Caco-2 (cell line): ENCODE data around the gene RHPN2. TPM values are rescaled to one million over a fixed set of nuclear protein-coding genes. Genes with fewer than 3 reads are reported as not detected.
"Not testable (repeated sequence)": the region's sequence is repeated elsewhere in the genome, so short reads cannot be mapped to it uniquely, and the experiment has no call there.

Source experiments
- BruUV-seq: library from RNA; stranded (reverse); fragments of 400-500 nt; replicated peaks from 2 replicates; lab custom pipeline; 2021; lab: Mats Ljungman, UMichigan
- CTCF ChIA-PET: fragments of 300-600 bp; sonication (Branson Sonifier 250); formaldehyde crosslinking; loops from one replicate; lab custom pipeline; 2022; ENCODE audit warnings: antibody characterized with exemption; lab: Charles Lee
- POLR2A ChIA-PET: fragments of 300-600 bp; sonication (Branson Sonifier 250); formaldehyde crosslinking; loops from one replicate; lab custom pipeline; 2022; ENCODE audit warnings: antibody characterized with exemption; lab: Charles Lee
- DNase-seq, 2 experiments: peaks; one replicate each; pipeline versions ENCODE4 v3.0.0 to v3.0.0-alpha.2; 2020 to 2022
- H3K27me3 ChIP-seq: replicated peaks from 2 replicates; pipeline ENCODE4 v1.6.0; 2011; ENCODE audit warnings: low read length; ENCODE audit not compliant: control insufficient read depth, insufficient read depth
- H3K36me3 ChIP-seq: 2 replicates; pipeline ENCODE4 v1.5.1; 2011; ENCODE audit warnings: low read length; ENCODE audit not compliant: control insufficient read depth, insufficient read depth
- H3K4me1 ChIP-seq: fragments of 250-450 bp; sonication (Bioruptor Pico); 2 replicates; pipeline ENCODE4 v1.5.1; 2020; ENCODE audit warnings: mild to moderate bottlenecking
- H3K4me3 ChIP-seq: 2 replicates; pipeline ENCODE4 v1.5.1; 2011; ENCODE audit warnings: low read depth, mild to moderate bottlenecking, control low read depth, low read length
- H3K9me3 ChIP-seq: fragments of 250-450 bp; sonication (Bioruptor Pico); 2 replicates; pipeline ENCODE4 v1.5.1; 2020; ENCODE audit warnings: mild to moderate bottlenecking, moderate library complexity
- H3K27ac Mint-ChIP-seq: one replicate; pipeline ENCODE4 v1.8.0; 2022; ENCODE audit warnings: mixed read lengths; ENCODE audit not compliant: unreplicated experiment
- H3K27me3 Mint-ChIP-seq: one replicate; pipeline ENCODE4 v1.8.0; 2022; ENCODE audit warnings: mixed read lengths; ENCODE audit not compliant: insufficient read depth, unreplicated experiment
- H3K36me3 Mint-ChIP-seq: one replicate; pipeline ENCODE4 v1.8.0; 2022; ENCODE audit warnings: mild to moderate bottlenecking, mixed read lengths; ENCODE audit not compliant: insufficient read depth, unreplicated experiment
- H3K4me1 Mint-ChIP-seq: one replicate; pipeline ENCODE4 v1.8.0; 2022; ENCODE audit warnings: low read depth, mixed read lengths; ENCODE audit not compliant: unreplicated experiment
- H3K4me3 Mint-ChIP-seq: one replicate; pipeline ENCODE4 v1.8.0; 2022; ENCODE audit warnings: mild to moderate bottlenecking, moderate library complexity, mixed read lengths; ENCODE audit not compliant: unreplicated experiment
- H3K9me3 Mint-ChIP-seq: one replicate; pipeline ENCODE4 v1.8.0; 2022; ENCODE audit warnings: mixed read lengths; ENCODE audit not compliant: unreplicated experiment
- CTCF ChIP-seq, 2 experiments: fragments of 200-600 bp in 1 of 2; IDR thresholded peaks; 1 replicate in 1 of 2; 2 replicates in 1 of 2; pipeline versions ENCODE4 v1.5.1 to v1.8.0; 2011 to 2022; ENCODE audit warnings: antibody characterized with exemption in 1 of 2, control low read depth in 1 of 2, inconsistent platforms in 1 of 2, low read depth in 1 of 2, low read length in 1 of 2, mild to moderate bottlenecking in 1 of 2, moderate library complexity in 1 of 2; ENCODE audit not compliant: insufficient read depth in 1 of 2, severe bottlenecking in 1 of 2, unreplicated experiment in 1 of 2
- intact Hi-C: fragments of 100-400 bp; cut with micrococcal nuclease; formaldehyde crosslinking; loops from one replicate; pipeline ENCODE4 v1.10.0; 2022; ENCODE audit not compliant: unreplicated experiment
- total RNA-seq: library from RNA; stranded (reverse); gene quantifications from 2 replicates; pipeline ENCODE4 v1.2.3, GENCODE V29; 2022

RHPN2 gene
- total RNA-seq, 1 experiment from 2014 or later = 69.5 TPM

GRCh38 chr19:32945260-32945659 lies 119.4 kb downstream of the RHPN2 start:
- Mint-ChIP-seq H3K27me3 (no peaks in the 10 kb centered on the region), H3K27ac (no peak overlapping the region), H3K36me3 (peaks cover 28% of the 10 kb centered on the region), H3K4me3 (no peak overlapping the region), H3K4me1 (no peaks in the 10 kb centered on the region), H3K9me3 (no peaks in the 10 kb centered on the region)
- ChIA-PET POLR2A (no interaction called here), CTCF (interaction anchor here (0.7 kb wide), 1 partner anchor 17 kb away, joined by 3 read pairs; no protein-coding TSS in a partner anchor)
- DNase-seq = no peak
- TF ChIP-seq CTCF (IDR thresholded peaks at IDR 0.05; ENCODE audit: insufficient read depth in 1 of 2, low read depth in 1 of 2, low read length in 1 of 2, severe bottlenecking in 1 of 2, unreplicated experiment in 1 of 2) = no peak
- Histone ChIP-seq H3K4me3 (no peak overlapping the region), H3K27me3 (no peaks in the 10 kb centered on the region), H3K9me3 (no peaks in the 10 kb centered on the region), H3K4me1 (no peaks in the 10 kb centered on the region), H3K36me3 (no peaks in the 10 kb centered on the region)
- intact Hi-C loops = no loop called here
- BruUV-seq = no TSS peak

DNA sequence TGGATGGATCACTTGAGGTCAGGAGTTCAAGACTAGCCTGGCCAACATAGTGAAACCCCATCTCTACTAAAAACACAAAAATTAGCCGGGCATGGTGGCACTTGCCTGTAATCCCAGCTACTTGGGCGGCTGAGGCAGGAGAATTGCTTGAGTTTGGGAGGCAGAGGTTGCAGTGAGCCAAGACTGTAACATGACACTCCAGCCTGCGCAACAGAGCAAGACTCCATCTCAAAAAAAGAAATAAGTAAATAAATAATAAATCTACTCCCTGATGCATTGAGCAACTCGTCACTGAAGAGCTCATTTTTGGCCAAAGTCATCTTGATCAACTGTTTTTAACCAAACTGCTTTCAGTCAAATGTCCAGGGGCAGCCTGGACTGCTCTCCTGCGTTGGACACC lies 123.4 kb downstream of the RHPN2 start:
- POLR2A ChIA-PET, H3K36me3 Mint-ChIP-seq, BruUV-seq, H3K36me3 ChIP-seq, H3K4me1 ChIP-seq, H3K9me3 ChIP-seq, H3K4me3 Mint-ChIP-seq, H3K4me3 ChIP-seq, H3K9me3 Mint-ChIP-seq, H3K27me3 ChIP-seq, H3K27me3 Mint-ChIP-seq, H3K4me1 Mint-ChIP-seq, DNase-seq, CTCF ChIA-PET, intact Hi-C loops: not testable (repeated sequence)
- peak overlapping the region; percentile 60 for H3K27ac Mint-ChIP-seq

DNA sequence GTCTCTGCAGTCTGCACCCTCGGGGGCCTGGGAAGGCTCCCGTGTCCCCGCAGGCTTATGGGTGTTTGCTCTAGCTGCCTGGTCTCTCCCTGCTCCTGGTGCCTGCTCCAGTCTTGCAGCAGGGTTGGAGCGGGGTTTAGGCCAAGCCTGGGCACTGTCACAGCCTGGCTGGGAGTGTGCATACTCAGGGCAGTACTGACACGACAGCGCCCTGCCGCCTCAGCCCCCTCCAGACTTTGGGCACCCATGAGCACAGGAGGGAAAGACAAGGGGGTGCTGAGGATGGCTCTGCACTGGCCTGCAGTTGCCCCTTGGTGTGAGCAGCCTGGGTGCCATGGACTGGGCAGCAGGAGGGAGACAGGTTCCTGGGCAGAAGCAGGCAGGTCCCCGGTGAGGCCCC lies 128.6 kb downstream of the RHPN2 start:
- H3K4me3 Mint-ChIP-seq = no peak overlapping the region
- H3K36me3 ChIP-seq = no peaks in the 10 kb centered on the region
- H3K27me3 Mint-ChIP-seq = no peaks in the 10 kb centered on the region
- no peaks in the 10 kb centered on the region for H3K36me3 Mint-ChIP-seq
- H3K27me3 ChIP-seq = no peaks in the 10 kb centered on the region
- H3K4me1 ChIP-seq = no peaks in the 10 kb centered on the region
- no peak overlapping the region for H3K4me3 ChIP-seq
- H3K27ac Mint-ChIP-seq = no peak overlapping the region
- BruUV-seq = no TSS peak
- TF ChIP-seq CTCF (IDR thresholded peaks at IDR 0.05; ENCODE audit: insufficient read depth in 1 of 2, low read depth in 1 of 2, low read length in 1 of 2, severe bottlenecking in 1 of 2, unreplicated experiment in 1 of 2) = no peak
- ChIA-PET POLR2A (no interaction called here), CTCF (no interaction called here)
- intact Hi-C loops = no loop called here
- H3K9me3 Mint-ChIP-seq = no peaks in the 10 kb centered on the region
- H3K4me1 Mint-ChIP-seq = no peaks in the 10 kb centered on the region
- no peak for DNase-seq
- H3K9me3 ChIP-seq = no peaks in the 10 kb centered on the region

GRCh38 chr19:32935629-32936028 lies 129.1 kb downstream of the RHPN2 start:
- Histone ChIP-seq H3K36me3 (no peaks in the 10 kb centered on the region), H3K9me3 (no peaks in the 10 kb centered on the region), H3K4me1 (no peaks in the 10 kb centered on the region), H3K4me3 (no peak overlapping the region), H3K27me3 (no peaks in the 10 kb centered on the region)
- intact Hi-C loops = no loop called here
- Mint-ChIP-seq H3K27ac (no peak overlapping the region), H3K27me3 (no peaks in the 10 kb centered on the region), H3K36me3 (no peaks in the 10 kb centered on the region), H3K4me3 (no peak overlapping the region), H3K9me3 (no peaks in the 10 kb centered on the region), H3K4me1 (no peaks in the 10 kb centered on the region)
- POLR2A ChIA-PET = no interaction called here
- CTCF ChIA-PET = no interaction called here
- TF ChIP-seq CTCF (IDR thresholded peaks at IDR 0.05; ENCODE audit: insufficient read depth in 1 of 2, low read depth in 1 of 2, low read length in 1 of 2, severe bottlenecking in 1 of 2, unreplicated experiment in 1 of 2) = no peak
- no TSS peak for BruUV-seq
- DNase-seq = no peak
